Activated T-helper 2 cell treated with anti-CD3 and anti-CD28 coated beads, Interferon-gamma antibody, Interleukin-2, Interleukin-4, amounts not matched to agents 10 μg/mL and 5 μg/mL and 100 μg/mL, durations not matched to agents 14 hours and 24 hours and 36 hours (primary cell): ENCODE results near the gene SCAMP4. TPM values are rescaled to one million over a fixed set of nuclear protein-coding genes. Genes with fewer than 3 reads are reported as not detected.

Experiments
- DNase-seq: peaks from one replicate; pipeline ENCODE4 v3.0.0; 2021; ENCODE audit warnings: low spot score
- H3K27ac Mint-ChIP-seq: one replicate; pipeline ENCODE4 v1.8.0; 2021; ENCODE audit warnings: mixed read lengths
- H3K27me3 Mint-ChIP-seq: one replicate; pipeline ENCODE4 v1.8.0; 2021; ENCODE audit warnings: low read depth, mixed read lengths
- H3K36me3 Mint-ChIP-seq: one replicate; pipeline ENCODE4 v1.8.0; 2021; ENCODE audit warnings: low read depth, mixed read lengths
- H3K4me1 Mint-ChIP-seq: one replicate; pipeline ENCODE4 v1.8.0; 2021; ENCODE audit warnings: low read depth, mixed read lengths
- H3K4me3 Mint-ChIP-seq: one replicate; pipeline ENCODE4 v1.8.0; 2021; ENCODE audit warnings: low read depth, mild to moderate bottlenecking, moderate library complexity, mixed read lengths
- H3K9me3 Mint-ChIP-seq: one replicate; pipeline ENCODE4 v1.8.0; 2021; ENCODE audit warnings: mixed read lengths
- intact Hi-C: fragments of 100-400 bp; cut with micrococcal nuclease; formaldehyde crosslinking; loops from one replicate; pipeline ENCODE4 v1.15.1; 2023
- total RNA-seq: library from RNA; stranded (reverse); gene quantifications from 2 replicates; pipeline ENCODE4 v1.2.3, GENCODE V29; 2022

Gene SCAMP4
- total RNA-seq, 1 donor from 2014 or later = 37.9 TPM

- Mint-ChIP-seq H3K27me3 (no peaks in the 10 kb centered on the region), H3K27ac (no peak overlapping the region), H3K36me3 (peaks cover 16% of the 10 kb centered on the region), H3K4me1 (no peaks in the 10 kb centered on the region), H3K4me3 (no peak overlapping the region), H3K9me3 (no peaks in the 10 kb centered on the region)
- DNase-seq = no peak
- intact Hi-C loops = no loop called here
Observed at GRCh38 chr19:1974381-1975161, 69.4 kb downstream of the SCAMP4 start.

- intact Hi-C loops = no loop called here
- DNase-seq = no peak
- no peaks in the 10 kb centered on the region for H3K27me3 Mint-ChIP-seq
- no peak overlapping the region for H3K4me3 Mint-ChIP-seq
- no peaks in the 10 kb centered on the region for H3K4me1 Mint-ChIP-seq
- H3K9me3 Mint-ChIP-seq = no peaks in the 10 kb centered on the region
- peaks cover 15% of the 10 kb centered on the region for H3K36me3 Mint-ChIP-seq
- H3K27ac Mint-ChIP-seq = no peak overlapping the region
Observed at GRCh38 chr19:1975162-1975480, 69.9 kb downstream of the SCAMP4 start.

Other genes starting within 250 kb of the SCAMP4 start
- not detected in 2 replicates for gene ONECUT3, start 151.9 kb upstream of the SCAMP4 start, total RNA-seq
- gene ATP8B3, start 93.1 kb upstream of the SCAMP4 start, total RNA-seq = 11.3 and 11.5 TPM in 2 replicates
- gene REXO1, start 56.9 kb upstream of the SCAMP4 start, total RNA-seq = 55.2 and 56.6 TPM in 2 replicates
- gene KLF16, start 41.8 kb upstream of the SCAMP4 start, total RNA-seq = 31.2 and 32.1 TPM in 2 replicates
- gene ABHD17A, start 19.9 kb upstream of the SCAMP4 start, total RNA-seq = 100 and 102 TPM in 2 replicates
- 9.1 and 9.9 TPM in 2 replicates for gene ADAT3, start within 50 bp of the SCAMP4 start, total RNA-seq
- 89.1 and 90.7 TPM in 2 replicates for gene CSNK1G2, start 35.8 kb downstream of the SCAMP4 start, total RNA-seq
- gene BTBD2, start 110.3 kb downstream of the SCAMP4 start, total RNA-seq = 41.3 and 47.0 TPM in 2 replicates
- gene MKNK2, start 145.8 kb downstream of the SCAMP4 start, total RNA-seq = 161 and 176 TPM in 2 replicates
- gene MOB3A, start 190.9 kb downstream of the SCAMP4 start, total RNA-seq = 175 and 181 TPM in 2 replicates
- gene IZUMO4, start 191.5 kb downstream of the SCAMP4 start, total RNA-seq = 7.6 and 9.5 TPM in 2 replicates
- 101 and 103 TPM in 2 replicates for gene AP3D1, start 246.2 kb downstream of the SCAMP4 start, total RNA-seq